GM12878 (cell line): Measurements from ENCODE around the gene NUDT5. TPM values are rescaled to one million over a fixed set of nuclear protein-coding genes. Genes with fewer than 3 reads are reported as not detected.
A peak's percentile ranks its signal among the peaks of the same experiment; 100 is the strongest.

ENCODE experiments used
- ATAC-seq: fragments of 200-7000 bp; cut with Tn5 transposase; 3 replicates; pipeline ENCODE4 v1.9.1; 2020; ENCODE audit warnings: mild to moderate bottlenecking, moderate library complexity
- BruUV-seq: library from RNA; stranded (reverse); fragments of 400-500 nt; replicated peaks from 2 replicates; lab custom pipeline; 2021; lab: Mats Ljungman, UMichigan
- CTCF ChIA-PET: fragments of 300-600 bp; sonication (Branson Sonifier 250); formaldehyde crosslinking; extraction: SDS; loops from one replicate; lab custom pipeline; 2021; ENCODE audit warnings: inconsistent platforms; lab: Yijun Ruan, JAX
- POLR2A ChIA-PET: fragments of 350-600 bp; formaldehyde crosslinking; extraction: SDS; loops from one replicate; lab custom pipeline; 2021; ENCODE audit warnings: inconsistent platforms; lab: Charles Lee
- RAD21 ChIA-PET: fragments of 300-600 bp; sonication (Branson Sonifier 250); formaldehyde crosslinking; loops from one replicate; lab custom pipeline; 2023; ENCODE audit warnings: antibody characterized with exemption; ENCODE audit not compliant: unreplicated experiment; lab: Charles Lee
- SMC1A ChIA-PET: fragments of 300-600 bp; sonication (Branson Sonifier 250); formaldehyde crosslinking; loops from one replicate; lab custom pipeline; 2023; ENCODE audit not compliant: unreplicated experiment, uncharacterized antibody; lab: Charles Lee
- DNase-seq: peaks from one replicate; pipeline ENCODE4 v3.0.0-alpha.2; 2011; ENCODE audit warnings: low read depth, low spot score
- FAIRE-seq: peaks from 3 replicates; lab custom pipeline; 2011; peaks lifted over from hg19 to GRCh38; lab: Jason Lieb, UNC
- H2AFZ ChIP-seq: 2 replicates; pipeline ENCODE4 v1.6.0; 2011; ENCODE audit warnings: low read depth, low read length, control low read depth; ENCODE audit not compliant: control insufficient read depth
- H3K27ac ChIP-seq: 2 replicates; pipeline ENCODE4 v1.5.1; 2011; ENCODE audit warnings: control low read depth; ENCODE audit not compliant: control insufficient read depth, insufficient read depth
- H3K27me3 ChIP-seq, 2 experiments: replicated peaks in 1 of 2; 2 replicates each; pipeline versions ENCODE4 v1.6.0 to v1.6.1; 2011; ENCODE audit warnings: low read length in 1 of 2; ENCODE audit not compliant: control insufficient read depth in 2 of 2, insufficient read depth in 2 of 2
- H3K36me3 ChIP-seq, 2 experiments: 2 replicates each; pipeline ENCODE4 v1.5.1; 2011; ENCODE audit warnings: low read length in 1 of 2; ENCODE audit not compliant: control insufficient read depth in 2 of 2, insufficient read depth in 2 of 2
- H3K4me1 ChIP-seq: 2 replicates; pipeline ENCODE4 v1.6.1; 2011; ENCODE audit warnings: mild to moderate bottlenecking, low read length, moderate library complexity, mixed read lengths; ENCODE audit not compliant: control insufficient read depth, insufficient read depth
- H3K4me2 ChIP-seq: 2 replicates; pipeline ENCODE4 v1.6.0; 2011; ENCODE audit warnings: control low read depth; ENCODE audit not compliant: control insufficient read depth, insufficient read depth
- H3K4me3 ChIP-seq: fragments of 200-600 bp; sonication (generic); 2 replicates; pipeline ENCODE4 v1.5.1; 2016
- H3K79me2 ChIP-seq: 2 replicates; pipeline ENCODE4 v1.6.0; 2011; ENCODE audit warnings: low read length; ENCODE audit not compliant: control insufficient read depth, insufficient read depth
- H3K9ac ChIP-seq: 2 replicates; pipeline ENCODE4 v1.8.0; 2011; ENCODE audit warnings: low read length, control low read depth, mixed read lengths; ENCODE audit not compliant: control insufficient read depth, insufficient read depth
- H3K9me3 ChIP-seq: replicated peaks from 3 replicates; pipeline ENCODE4 v1.5.1; 2011; ENCODE audit warnings: mild to moderate bottlenecking, low read length; ENCODE audit not compliant: control insufficient read depth, insufficient read depth
- H4K20me1 ChIP-seq: 2 replicates; pipeline ENCODE4 v1.6.0; 2011; ENCODE audit not compliant: control insufficient read depth, insufficient read depth
- IKZF2 ChIP-seq, 2 experiments: fragments of 450-650 bp; IDR thresholded peaks; 2 replicates each; pipeline ENCODE4 v1.6.1; 2017; ENCODE audit warnings: mild to moderate bottlenecking in 2 of 2, moderate library complexity in 2 of 2
- NR2C1 ChIP-seq: fragments of 450-650 bp; IDR thresholded peaks from 2 replicates; pipeline ENCODE4 v1.6.1; 2017; ENCODE audit warnings: antibody characterized with exemption, mild to moderate bottlenecking, moderate library complexity
- SREBF1 ChIP-seq: IDR thresholded peaks from 2 replicates; pipeline ENCODE4 v1.6.1; 2012; ENCODE audit warnings: mild to moderate bottlenecking, low read length
- TCF12 ChIP-seq: IDR thresholded peaks from 2 replicates; pipeline ENCODE4 v1.6.1; 2011; ENCODE audit warnings: low read depth, mild to moderate bottlenecking, low read length
- ZNF592 ChIP-seq: fragments of 450-650 bp; IDR thresholded peaks from 2 replicates; pipeline ENCODE4 v1.6.1; 2017; ENCODE audit warnings: mild to moderate bottlenecking, moderate library complexity
- WGBS: methylation state at CpG from one replicate; pipeline ENCODE4 v1.1.6; 2016; ENCODE audit warnings: low lambda C conversion rate; ENCODE audit not compliant: insufficient replicate concordance, insufficient coverage; ENCODE audit errors: missing lambda C conversion rate; 5-methylcytosine and 5-hydroxymethylcytosine counted together
- in situ Hi-C: fragments of 300-500 bp; cut with MboI; formaldehyde crosslinking; loops from 9 replicates; pipeline ENCODE4 v1.14.3; 2018; ENCODE audit warnings: mixed read lengths
- intact Hi-C: fragments of 100-400 bp; cut with micrococcal nuclease; formaldehyde crosslinking; loops from one replicate; pipeline ENCODE4 v1.14.2; 2022; ENCODE audit not compliant: unreplicated experiment
- polyA plus RNA-seq, 11 experiments: library from polyadenylated mRNA; depleted of rRNA in 4 of 11; unstranded in 6 of 11; stranded (reverse) in 5 of 11; fragments of >200 nt; fragmentation: Nextera tagmentation in 4 of 11; fragmentation: Illumina TruSeq in 1 of 11; extraction: Ambion mirVana in 4 of 11; extraction: Trizol in 1 of 11; gene quantifications; 1 replicate in 1 of 11; 2 replicates in 10 of 11; pipeline versions ENCODE4 v1.2.1 to v1.2.3, GENCODE V29; 2011 to 2016; ENCODE audit warnings: inconsistent platforms in 2 of 11, missing spikeins in 2 of 11, low read depth in 1 of 11
- total RNA-seq, 4 experiments: library from RNA; depleted of rRNA in 3 of 4; stranded (reverse); fragments of >200 nt in 3 of 4; fragmentation: Illumina TruSeq in 1 of 4; extraction: Trizol in 1 of 4; gene quantifications; 2 replicates each; pipeline versions ENCODE4 v1.2.1 to v1.2.3, GENCODE V29; 2013 to 2021
- TF ChIP-seq, protein P1 (sequence below): IDR thresholded peaks from 2 replicates; pipeline ENCODE4 v1.6.1; 2012; ENCODE audit warnings: low read depth, low read length, improper control_type of control experiment
- TF ChIP-seq, protein P2 (sequence below): IDR thresholded peaks from 2 replicates; pipeline ENCODE4 v1.6.1; 2011; ENCODE audit warnings: low read depth, mild to moderate bottlenecking, low read length, moderate library complexity, borderline replicate concordance; ENCODE audit errors: extremely low read depth
- TF ChIP-seq, protein P3 (sequence below): fragments of 450-650 bp; IDR thresholded peaks from 2 replicates; pipeline ENCODE4 v1.6.1; 2017; ENCODE audit warnings: mild to moderate bottlenecking, moderate library complexity

The NUDT5 gene
- total and polyA plus RNA-seq, 10 of the 15 experiments (the other 5 are each of a cell fraction or from before 2014, with no cell fraction given) = 74.1 to 345 (median 153) TPM

- TF ChIP-seq, protein P1, sequence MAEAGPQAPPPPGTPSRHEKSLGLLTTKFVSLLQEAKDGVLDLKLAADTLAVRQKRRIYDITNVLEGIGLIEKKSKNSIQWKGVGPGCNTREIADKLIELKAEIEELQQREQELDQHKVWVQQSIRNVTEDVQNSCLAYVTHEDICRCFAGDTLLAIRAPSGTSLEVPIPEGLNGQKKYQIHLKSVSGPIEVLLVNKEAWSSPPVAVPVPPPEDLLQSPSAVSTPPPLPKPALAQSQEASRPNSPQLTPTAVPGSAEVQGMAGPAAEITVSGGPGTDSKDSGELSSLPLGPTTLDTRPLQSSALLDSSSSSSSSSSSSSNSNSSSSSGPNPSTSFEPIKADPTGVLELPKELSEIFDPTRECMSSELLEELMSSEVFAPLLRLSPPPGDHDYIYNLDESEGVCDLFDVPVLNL = no peak
- no peak for TF ChIP-seq TCF12
Measured at GRCh38 chr10:12243864-12244620, 48.4 kb upstream of the NUDT5 start (continued).

GRCh38 chr10:12241810-12242529 lies 46.3 kb upstream of the NUDT5 start:
- no peak overlapping the region for H2AFZ ChIP-seq
- H3K4me2 ChIP-seq = peak overlapping the region; percentile 75
- intact Hi-C loops (no loop called here), in situ Hi-C loops (no loop called here)
- no TSS peak for BruUV-seq
- H3K9me3 ChIP-seq = no peaks in the 10 kb centered on the region
- FAIRE-seq (peak; percentile 81), ATAC-seq (peak; percentile 69), DNase-seq (peak; percentile 41)
- POLR2A ChIA-PET = interaction anchor here (0.6 to 1.3 kb wide), 4 partner anchors 10 to 306 kb away, joined by 3 read pairs; no protein-coding TSS in a partner anchor
- H3K27me3 ChIP-seq = no peaks in the 10 kb centered on the region
- CTCF ChIA-PET = interaction anchor here (0.6 to 1.8 kb wide), 7 partner anchors 14 to 414 kb away, joined by 3 to 21 read pairs (median 5); no protein-coding TSS in a partner anchor
- H3K4me3 ChIP-seq = peak overlapping the region; percentile 15; the same call in 1 of the 2 replicates
- SMC1A ChIA-PET = interaction anchor here (0.6 to 2.9 kb wide), 11 partner anchors 9 to 468 kb away, joined by 3 to 14 read pairs (median 4); no protein-coding TSS in a partner anchor
- peaks cover 5% of the 10 kb centered on the region for H3K79me2 ChIP-seq
- H3K36me3 ChIP-seq = peaks cover 15 to 29% of the 10 kb centered on the region in 2 experiments
- no peaks in the 10 kb centered on the region for H4K20me1 ChIP-seq
- H3K4me1 ChIP-seq = peaks cover 33% of the 10 kb centered on the region
- 76% methylated on average over 19 of the region's 19 CpGs for WGBS
- H3K9ac ChIP-seq = peak overlapping the region; percentile 26
- RAD21 ChIA-PET = interaction anchor here (0.7 to 1.6 kb wide), 7 partner anchors 22 to 469 kb away, joined by 3 to 11 read pairs (median 7); partner anchors contain the start of genes CAMK1D, CDC123 and NUDT5
- peak overlapping the region; percentile 93 for H3K27ac ChIP-seq
- TF ChIP-seq TCF12 (peak; percentile 14; the same call in 1 of the 2 replicates), ZNF592 (no peak), IKZF2 (IDR thresholded peaks at IDR 0.05) (peak; percentile 81 to 84), NR2C1 (no peak), SREBF1 (no peak)
- TF ChIP-seq, protein P2, sequence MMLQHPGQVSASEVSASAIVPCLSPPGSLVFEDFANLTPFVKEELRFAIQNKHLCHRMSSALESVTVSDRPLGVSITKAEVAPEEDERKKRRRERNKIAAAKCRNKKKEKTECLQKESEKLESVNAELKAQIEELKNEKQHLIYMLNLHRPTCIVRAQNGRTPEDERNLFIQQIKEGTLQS = no peak
- TF ChIP-seq, protein P3, sequence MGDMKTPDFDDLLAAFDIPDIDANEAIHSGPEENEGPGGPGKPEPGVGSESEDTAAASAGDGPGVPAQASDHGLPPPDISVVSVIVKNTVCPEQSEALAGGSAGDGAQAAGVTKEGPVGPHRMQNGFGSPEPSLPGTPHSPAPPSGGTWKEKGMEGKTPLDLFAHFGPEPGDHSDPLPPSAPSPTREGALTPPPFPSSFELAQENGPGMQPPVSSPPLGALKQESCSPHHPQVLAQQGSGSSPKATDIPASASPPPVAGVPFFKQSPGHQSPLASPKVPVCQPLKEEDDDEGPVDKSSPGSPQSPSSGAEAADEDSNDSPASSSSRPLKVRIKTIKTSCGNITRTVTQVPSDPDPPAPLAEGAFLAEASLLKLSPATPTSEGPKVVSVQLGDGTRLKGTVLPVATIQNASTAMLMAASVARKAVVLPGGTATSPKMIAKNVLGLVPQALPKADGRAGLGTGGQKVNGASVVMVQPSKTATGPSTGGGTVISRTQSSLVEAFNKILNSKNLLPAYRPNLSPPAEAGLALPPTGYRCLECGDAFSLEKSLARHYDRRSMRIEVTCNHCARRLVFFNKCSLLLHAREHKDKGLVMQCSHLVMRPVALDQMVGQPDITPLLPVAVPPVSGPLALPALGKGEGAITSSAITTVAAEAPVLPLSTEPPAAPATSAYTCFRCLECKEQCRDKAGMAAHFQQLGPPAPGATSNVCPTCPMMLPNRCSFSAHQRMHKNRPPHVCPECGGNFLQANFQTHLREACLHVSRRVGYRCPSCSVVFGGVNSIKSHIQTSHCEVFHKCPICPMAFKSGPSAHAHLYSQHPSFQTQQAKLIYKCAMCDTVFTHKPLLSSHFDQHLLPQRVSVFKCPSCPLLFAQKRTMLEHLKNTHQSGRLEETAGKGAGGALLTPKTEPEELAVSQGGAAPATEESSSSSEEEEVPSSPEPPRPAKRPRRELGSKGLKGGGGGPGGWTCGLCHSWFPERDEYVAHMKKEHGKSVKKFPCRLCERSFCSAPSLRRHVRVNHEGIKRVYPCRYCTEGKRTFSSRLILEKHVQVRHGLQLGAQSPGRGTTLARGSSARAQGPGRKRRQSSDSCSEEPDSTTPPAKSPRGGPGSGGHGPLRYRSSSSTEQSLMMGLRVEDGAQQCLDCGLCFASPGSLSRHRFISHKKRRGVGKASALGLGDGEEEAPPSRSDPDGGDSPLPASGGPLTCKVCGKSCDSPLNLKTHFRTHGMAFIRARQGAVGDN = no peak
